Mucosa of descending colon (tissue), 3 donors: ENCODE data around the gene TAX1BP3. TPM values are rescaled to one million over a fixed set of nuclear protein-coding genes. Genes with fewer than 3 reads are reported as not detected.

Source experiments
- ATAC-seq: fragments of 200-7000 bp; cut with Tn5 transposase; one replicate; pipeline ENCODE4 v1.9.1; 2020; ENCODE audit warnings: mild to moderate bottlenecking, moderate library complexity
- DNase-seq, 3 donors: peaks; one replicate each; pipeline ENCODE4 v3.0.0-alpha.2; 2020
- H3K36me3 ChIP-seq: fragments of 200-600 bp; one replicate; pipeline ENCODE4 v1.8.0; 2021; ENCODE audit warnings: low read depth, mild to moderate bottlenecking
- H3K4me1 ChIP-seq: fragments of 200-600 bp; one replicate; pipeline ENCODE4 v1.8.0; 2021; ENCODE audit warnings: low read depth, mild to moderate bottlenecking
- H3K4me3 ChIP-seq: fragments of 200-600 bp; one replicate; pipeline ENCODE4 v1.8.0; 2021; ENCODE audit warnings: mild to moderate bottlenecking
- H3K9me3 ChIP-seq: fragments of 200-600 bp; one replicate; pipeline ENCODE4 v1.8.0; 2021; ENCODE audit warnings: mild to moderate bottlenecking
- CTCF ChIP-seq: fragments of 200-600 bp; IDR thresholded peaks from one replicate; pipeline ENCODE4 v1.8.0; 2022; ENCODE audit warnings: antibody characterized with exemption, mild to moderate bottlenecking
- intact Hi-C, 2 donors: fragments of 100-400 bp; cut with DNase I in 1 of 2; cut with micrococcal nuclease in 1 of 2; formaldehyde crosslinking; loops; one replicate each; pipeline versions ENCODE4 v1.11.0 to v1.11.1; 2022; cut with DNase I, micrococcal nuclease
- total RNA-seq, 3 donors: library from RNA; stranded (reverse); fragmentation: NEBNext Ultra II Directional in 2 of 3; extraction: Animal tissue kit (Norgen Biotek cat#: 25700) in 2 of 3; gene quantifications; one replicate each; pipeline versions ENCODE4 v1.2.1 to v1.2.4, GENCODE V29; 2021 to 2023
- donor health status: DM: no; HTN: no; CAD: no; lungs with moderate emphysema.
- donor health status: DM: no; HTN: no; CAD: no.
- donor health status: DM: no; HTN: yes; CAD: no.

Gene TAX1BP3
- total RNA-seq, 3 donors from 2014 or later, result 162 to 297 (median 197) TPM

GRCh38 chr17:3669085-3669347 lies 638 bp upstream of the TAX1BP3 start:
- DNase-seq (no peak), ATAC-seq (no peak)
- intact Hi-C loops, result no loop called here
- Histone ChIP-seq H3K9me3 (no peaks in the 10 kb centered on the region), H3K36me3 (peaks cover 5% of the 10 kb centered on the region), H3K4me1 (peaks cover 26% of the 10 kb centered on the region), H3K4me3 (peak overlapping the region; percentile 94)
- no peak for TF ChIP-seq CTCF

GRCh38 chr17:3667366-3668278 lies 756 bp downstream of the TAX1BP3 start:
- H3K4me1 ChIP-seq, result peaks cover 26% of the 10 kb centered on the region
- peak; percentile 91 to 93 (median 92) for DNase-seq

GRCh38 chr17:3666516-3666915 lies 1.9 kb downstream of the TAX1BP3 start:
- peaks cover 14% of the 10 kb centered on the region for H3K36me3 ChIP-seq
- no peak for TF ChIP-seq CTCF
- DNase-seq (no peak), ATAC-seq (no peak)
- no peak overlapping the region for H3K4me3 ChIP-seq
- intact Hi-C loops, result no loop called here
- H3K4me1 ChIP-seq, result peaks cover 26% of the 10 kb centered on the region
- no peaks in the 10 kb centered on the region for H3K9me3 ChIP-seq

More at GRCh38 chr17:3667366-3668278, 756 bp downstream of the TAX1BP3 start:
- peak; percentile 84 for ATAC-seq
- TF ChIP-seq CTCF, result no peak
- H3K36me3 ChIP-seq, result peaks cover 14% of the 10 kb centered on the region
- H3K9me3 ChIP-seq, result no peaks in the 10 kb centered on the region
- intact Hi-C loops, result no loop called here
- peak overlapping the region; percentile 94 for H3K4me3 ChIP-seq

GRCh38 chr17:3665834-3666233 lies 2.5 kb downstream of the TAX1BP3 start:
- no peak overlapping the region for H3K4me3 ChIP-seq
- peaks cover 26% of the 10 kb centered on the region for H3K4me1 ChIP-seq
- TF ChIP-seq CTCF, result no peak
- H3K9me3 ChIP-seq, result no peaks in the 10 kb centered on the region
- ATAC-seq (no peak), DNase-seq (no peak)
- intact Hi-C loops, result no loop called here
- H3K36me3 ChIP-seq, result peaks cover 14% of the 10 kb centered on the region

- ATAC-seq, result no peak
- H3K36me3 ChIP-seq, result peaks cover 10% of the 10 kb centered on the region
- H3K4me3 ChIP-seq, result no peak overlapping the region
- intact Hi-C loops, result no loop called here
- peaks cover 25% of the 10 kb centered on the region for H3K4me1 ChIP-seq
- no peak for DNase-seq
- H3K9me3 ChIP-seq, result no peaks in the 10 kb centered on the region
- TF ChIP-seq CTCF, result no peak
Observed at GRCh38 chr17:3663102-3664011, 5.0 kb downstream of the TAX1BP3 start.
